Stimulated activated CD8-positive, alpha-beta memory T cell treated with anti-CD3 and anti-CD28 coated beads, Interleukin-12 subunit alpha, Interleukin-12 subunit beta, amount 100 ng/mL, for 4 hours (primary cell): ENCODE data around the gene DAGLA.

ENCODE experiments used
- DNase-seq: peaks from one replicate; pipeline ENCODE4 v3.0.0-alpha.2; 2020; ENCODE audit warnings: low read depth

The DAGLA gene

DNA sequence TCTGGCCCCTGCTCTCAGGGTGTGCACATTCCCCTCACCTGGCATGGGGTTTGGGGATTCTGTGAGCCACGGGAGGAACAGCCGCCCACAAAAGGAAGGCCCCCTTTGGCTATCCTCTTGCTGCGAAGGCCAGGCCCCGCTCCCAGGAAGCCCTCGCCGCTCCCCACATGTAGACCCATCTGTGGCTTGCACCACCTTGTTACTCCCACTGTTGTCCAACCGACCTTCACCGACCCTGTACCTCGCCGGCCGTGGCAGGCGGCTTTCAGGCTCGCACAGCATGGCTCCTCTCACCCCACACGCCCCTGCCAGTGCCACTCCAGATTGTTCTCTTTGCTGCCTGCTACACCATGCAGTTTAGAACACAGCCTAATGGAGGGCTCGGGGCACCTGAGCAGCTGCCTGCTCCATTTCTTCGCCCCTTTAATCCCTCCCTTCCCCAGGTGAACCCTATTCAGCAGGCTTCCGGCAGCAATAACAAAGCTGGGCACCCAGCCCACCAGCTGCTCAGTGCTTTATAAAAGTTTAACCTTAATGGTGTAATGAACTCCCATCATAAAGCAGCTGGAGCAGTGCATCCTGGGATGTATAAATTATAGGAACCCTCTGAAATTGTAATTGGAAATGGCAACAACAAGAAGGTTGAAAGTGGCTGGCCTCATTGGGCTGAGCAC, 10.7 kb downstream of the DAGLA start:
- no peak for DNase-seq

DNA sequence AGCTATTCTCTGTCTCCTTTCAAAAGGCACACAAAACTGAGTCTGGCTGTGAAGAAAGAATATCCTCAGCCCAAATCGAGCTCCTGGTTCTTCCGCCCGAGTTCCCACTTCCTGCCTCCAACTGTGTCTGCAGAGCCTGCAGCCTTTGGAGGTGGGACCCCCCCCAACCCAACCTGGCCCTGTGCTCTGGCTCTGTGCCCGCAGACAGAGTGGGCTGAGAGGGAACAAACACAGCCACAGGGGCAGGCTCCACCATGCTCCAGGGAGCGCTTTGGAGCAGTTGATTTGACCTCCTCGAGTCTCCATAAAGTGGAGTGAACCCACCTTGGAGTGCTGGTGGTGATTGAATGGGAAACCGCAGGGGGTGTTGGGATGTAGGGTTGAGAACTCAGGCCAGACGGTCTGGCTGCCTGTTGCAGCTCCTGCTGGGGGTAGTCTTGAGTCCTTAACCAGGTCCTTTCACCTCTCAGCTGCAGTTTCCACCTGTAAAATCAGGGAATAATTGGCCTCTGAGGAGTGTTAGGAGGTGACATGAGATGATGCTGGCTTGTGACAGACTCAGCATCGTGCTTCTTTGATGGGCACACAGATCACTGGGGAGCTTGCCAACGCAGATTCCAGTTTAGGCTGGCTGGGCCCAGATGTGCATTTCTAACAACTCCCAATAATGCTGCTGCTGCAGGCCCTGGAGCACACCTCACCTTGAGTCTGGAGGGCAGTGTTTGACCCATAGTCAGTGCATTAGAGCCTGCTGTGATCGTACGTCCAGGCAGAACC, 11.4 kb downstream of the DAGLA start:
- no peak for DNase-seq

GRCh38 chr11:61693922-61694601, 13.9 kb downstream of the DAGLA start:
- no peak for DNase-seq

GRCh38 chr11:61694602-61694939, 14.4 kb downstream of the DAGLA start:
- no peak for DNase-seq

GRCh38 chr11:61694946-61695706, 14.9 kb downstream of the DAGLA start:
- DNase-seq, result no peak

- peak; percentile 89 for DNase-seq
Observed at GRCh38 chr11:61695917-61696316, 15.7 kb downstream of the DAGLA start.

DNA sequence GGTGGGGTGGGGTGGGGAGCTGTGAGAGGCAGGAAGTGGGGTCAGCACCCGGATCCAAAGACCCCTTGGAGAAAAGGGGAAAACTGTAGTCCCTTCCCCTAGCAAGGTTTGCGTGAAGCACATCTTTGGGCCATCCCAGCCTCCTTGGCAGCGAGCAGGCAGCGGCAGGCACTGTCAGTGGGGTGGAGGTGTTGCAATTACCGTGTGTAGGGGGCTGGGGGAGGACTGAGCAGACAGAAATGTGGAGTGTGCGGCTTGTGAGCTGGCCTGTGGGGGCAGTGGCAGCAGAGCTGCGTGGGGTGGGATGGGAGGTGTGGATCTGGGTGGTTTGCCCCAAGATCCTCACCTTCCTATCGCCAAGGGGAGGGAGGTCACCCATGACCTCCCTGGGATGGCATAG, 16.4 kb downstream of the DAGLA start:
- no peak for DNase-seq

DNA sequence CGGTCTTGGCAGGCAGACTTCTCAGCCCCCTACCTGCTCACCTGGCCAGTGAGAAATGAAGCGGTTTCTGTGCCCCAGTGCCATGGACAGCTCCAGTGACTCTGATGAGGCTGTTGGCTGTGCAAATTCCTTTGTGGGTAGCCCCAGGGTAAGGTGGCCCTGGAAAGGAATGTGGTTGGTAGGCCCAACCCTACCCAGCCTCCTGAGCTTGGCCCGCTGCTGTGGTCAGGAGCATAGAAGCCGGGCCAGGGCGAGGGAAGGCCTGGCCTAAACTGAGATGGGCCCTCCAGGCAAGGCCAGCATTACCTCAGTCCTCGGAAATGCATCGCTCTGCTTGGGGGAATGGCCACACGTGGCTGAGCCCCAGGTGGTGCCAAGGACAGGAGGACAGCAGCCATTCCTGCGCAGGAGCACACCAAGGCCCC, 16.9 kb downstream of the DAGLA start:
- DNase-seq, result no peak

DNA sequence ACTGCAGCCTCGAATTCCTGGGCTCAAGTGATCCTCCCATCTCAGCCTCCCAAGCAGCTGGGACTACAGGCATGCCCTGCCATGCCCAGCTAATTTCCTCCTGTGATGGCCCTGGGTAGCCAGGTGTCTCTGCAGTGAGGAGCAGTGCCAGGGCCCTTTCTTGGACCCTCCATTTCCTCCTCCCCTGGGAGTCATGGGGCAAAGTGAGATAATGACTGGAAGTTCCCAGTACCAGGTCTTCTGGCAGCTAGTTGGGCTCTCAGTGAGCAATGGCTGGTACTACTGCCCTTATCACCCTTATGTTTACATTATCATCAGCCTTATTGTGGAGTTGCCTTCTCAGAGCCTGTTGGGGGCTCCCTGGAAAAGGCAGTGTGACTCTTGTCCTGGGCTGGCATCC, 17.6 kb downstream of the DAGLA start:
- DNase-seq, result no peak

GRCh38 chr11:61698173-61698948, 18.2 kb downstream of the DAGLA start:
- no peak for DNase-seq

DNA sequence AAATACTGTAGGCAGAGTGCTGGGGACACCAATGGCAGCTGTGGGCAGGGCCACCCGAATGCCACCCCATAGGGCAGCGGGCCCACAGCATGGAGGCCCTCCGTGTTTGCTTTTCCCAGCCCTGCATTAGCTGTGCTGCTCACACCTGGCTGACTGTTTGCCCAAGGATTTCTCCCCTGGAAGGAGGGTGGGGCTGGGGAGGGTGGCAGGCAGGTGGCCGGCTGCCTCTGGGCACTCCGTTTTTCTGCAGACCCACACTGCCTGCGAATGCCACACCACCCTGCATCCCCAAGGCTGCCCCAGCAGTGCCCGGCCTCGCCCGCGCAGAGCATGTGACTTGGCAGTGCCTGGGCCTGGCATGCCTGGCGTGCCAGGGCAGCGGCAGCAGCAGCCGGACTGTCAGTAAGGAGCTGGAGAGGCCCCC, 19.6 kb downstream of the DAGLA start:
- no peak for DNase-seq

GRCh38 chr11:61700212-61700611, 20.0 kb downstream of the DAGLA start:
- no peak for DNase-seq

DNA sequence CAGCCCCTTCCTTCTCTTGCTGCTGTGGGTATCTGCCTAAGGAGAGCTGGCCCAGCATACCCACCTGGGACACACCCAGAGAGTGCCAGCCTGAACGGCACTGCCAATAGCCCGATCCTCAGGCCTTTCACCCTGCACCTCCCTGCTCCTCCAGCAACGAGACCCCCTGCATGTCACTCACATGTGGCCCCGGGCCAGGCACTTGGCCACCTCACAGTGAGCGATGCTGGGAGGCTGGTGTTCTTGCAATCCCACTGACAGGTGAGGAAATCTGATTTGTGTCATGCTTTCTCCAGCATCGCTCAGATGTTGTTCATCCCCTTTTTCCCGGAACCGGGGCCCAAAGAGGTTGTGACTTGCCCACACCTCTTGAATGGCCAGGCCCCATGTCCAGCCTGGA, 20.5 kb downstream of the DAGLA start:
- DNase-seq, result no peak

DNA sequence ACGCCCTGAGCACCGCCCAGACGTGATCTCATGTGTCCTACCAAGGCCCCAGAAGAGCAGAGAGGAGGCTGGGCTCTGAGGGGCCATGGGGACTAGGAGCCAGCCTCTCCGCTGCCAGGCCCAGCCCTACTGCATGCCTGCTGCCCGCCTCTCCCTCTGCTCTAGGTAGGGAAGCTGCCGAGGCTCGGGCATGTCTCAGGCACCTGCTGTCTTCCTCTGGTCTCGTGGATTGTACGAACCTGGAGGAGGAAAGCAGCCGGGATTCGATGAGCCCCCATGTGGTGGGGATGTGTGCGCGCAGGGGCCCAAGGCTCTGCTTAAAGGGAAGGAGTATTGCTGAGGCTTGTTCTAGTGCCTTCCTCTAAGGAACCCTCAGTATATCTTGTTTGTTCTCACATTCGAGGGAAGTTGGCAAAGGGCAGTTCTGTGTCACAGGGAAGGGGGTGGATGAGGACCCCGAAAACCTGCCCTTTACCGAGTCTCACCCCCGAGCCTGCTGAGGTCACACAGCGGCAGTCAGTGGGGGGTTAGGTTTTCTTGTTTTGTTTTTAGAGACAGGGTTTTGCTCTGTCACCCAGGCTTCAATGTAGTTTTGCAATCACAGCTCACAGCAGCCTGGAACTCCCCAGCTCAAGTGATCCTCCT, 21.2 kb downstream of the DAGLA start:
- DNase-seq, result no peak

GRCh38 chr11:61702701-61703312, 22.6 kb downstream of the DAGLA start:
- no peak for DNase-seq

DNA sequence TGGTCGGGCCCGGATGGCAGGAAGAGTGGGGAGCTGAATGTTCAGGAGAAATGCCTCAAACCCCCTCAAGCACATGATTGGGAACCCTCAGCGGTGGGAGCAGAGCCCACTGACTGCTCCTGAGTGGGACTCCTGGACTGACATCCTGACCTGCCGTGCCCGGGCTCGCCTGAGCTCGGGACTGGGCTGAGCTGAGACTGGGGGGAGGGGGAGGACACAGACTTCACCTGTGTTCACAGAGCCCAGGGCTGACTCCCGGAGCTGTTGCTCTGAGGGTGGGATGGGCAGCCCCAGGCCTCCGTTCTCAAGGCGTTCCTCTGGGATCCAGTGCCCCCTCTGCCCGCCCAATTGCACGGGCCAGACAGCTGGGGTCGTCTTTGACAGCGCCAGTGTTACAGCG, 24.6 kb downstream of the DAGLA start:
- no peak for DNase-seq

DNA sequence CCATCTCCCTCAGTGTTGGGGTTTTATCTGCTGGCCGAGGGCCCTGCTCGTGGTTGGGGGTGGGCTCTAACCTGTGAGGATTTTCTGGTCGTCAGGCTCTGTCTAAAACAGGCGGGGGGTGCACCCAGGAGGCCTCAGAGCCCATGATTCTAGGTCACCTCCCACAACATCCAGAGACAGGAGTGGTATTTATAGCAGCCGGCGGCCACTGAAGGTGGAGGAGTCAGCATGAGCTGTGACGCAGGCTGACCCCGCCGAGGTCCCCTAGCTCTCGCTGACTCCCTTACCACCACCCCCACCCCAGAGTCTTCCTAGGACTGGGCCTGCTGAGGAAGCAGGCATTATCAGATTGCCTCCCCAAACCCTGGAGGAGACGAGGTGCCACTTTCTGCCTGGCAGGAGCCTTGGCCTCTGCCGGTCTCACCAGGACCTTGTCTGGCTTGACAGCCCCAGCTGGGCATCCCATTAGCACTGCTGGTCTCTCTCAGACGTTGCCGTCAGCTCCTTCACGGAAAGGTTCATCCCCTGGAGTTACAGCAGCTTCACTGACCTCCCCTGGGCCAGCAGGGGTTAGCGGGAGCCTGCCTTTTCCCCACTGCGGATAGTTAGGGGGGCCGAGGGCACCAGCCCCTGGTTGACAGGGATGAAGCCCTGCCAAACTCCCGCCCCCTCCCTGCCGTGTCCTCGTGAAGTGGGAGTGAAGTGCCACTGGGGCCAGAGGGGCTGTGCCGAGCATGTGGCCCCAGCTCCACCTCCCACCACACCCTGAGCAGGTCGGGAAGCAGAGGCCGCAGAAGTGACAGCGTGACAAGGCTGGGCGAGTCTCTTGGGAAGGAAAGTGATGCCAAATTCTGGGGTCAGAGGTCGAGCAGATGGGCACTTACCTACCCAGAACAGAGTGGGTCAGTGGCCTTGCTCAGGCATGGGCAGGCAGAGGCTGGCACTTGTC, 26.5 kb downstream of the DAGLA start:
- no peak for DNase-seq

- no peak for DNase-seq
Observed at GRCh38 chr11:61707574-61707973, 27.4 kb downstream of the DAGLA start.

DNA sequence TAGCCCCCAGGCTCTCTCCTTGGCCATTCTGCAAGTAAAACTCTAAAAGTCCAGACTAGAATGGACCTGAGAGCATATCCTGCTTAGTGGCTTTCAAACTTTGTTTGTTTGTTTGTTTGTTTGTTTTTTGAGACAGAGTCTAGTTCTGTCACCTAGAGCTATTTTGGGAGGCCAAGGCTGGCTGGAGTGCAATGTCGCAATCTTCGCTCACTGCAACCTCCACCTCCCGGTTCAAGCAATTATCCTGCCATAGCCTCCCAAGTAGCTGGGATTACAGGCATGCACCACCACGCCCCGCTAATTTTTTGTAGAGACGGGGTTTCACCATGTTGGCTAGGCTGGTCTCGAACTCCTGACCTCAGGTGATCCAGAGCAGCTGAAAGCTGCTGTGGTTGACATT, 28.9 kb downstream of the DAGLA start:
- DNase-seq, result no peak

DNA sequence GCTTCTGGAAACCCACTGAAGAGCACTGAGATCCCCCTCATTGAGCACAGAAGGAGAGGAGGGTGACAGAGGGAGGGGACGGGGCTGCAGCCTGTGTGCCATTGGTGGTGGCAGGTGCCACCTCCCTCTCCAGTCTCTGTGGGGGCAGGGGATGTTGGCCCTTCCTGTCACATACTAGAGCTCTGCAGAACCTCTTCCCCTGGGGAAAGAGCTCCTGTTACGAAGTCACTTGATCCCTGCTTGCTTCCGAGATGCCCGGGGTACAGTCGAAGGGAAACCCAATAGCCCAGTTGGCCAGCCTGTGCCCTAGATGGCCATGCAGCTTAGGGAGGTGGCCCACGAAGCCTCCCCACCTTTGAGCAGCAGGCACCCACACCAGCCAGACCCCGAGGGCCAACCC, 29.4 kb downstream of the DAGLA start:
- DNase-seq, result no peak
